Heart left ventricle (tissue), 13 donors: ENCODE measurements around the gene SELP.
A peak's percentile ranks its signal among the peaks of the same experiment; 100 is the strongest.

ENCODE experiments used
- POLR2A ChIP-seq, 2 donors: fragments of 450-650 bp; IDR thresholded peaks; one replicate each; pipeline ENCODE4 v1.6.1; 2017; ENCODE audit warnings: antibody characterized with exemption in 2 of 2, mild to moderate bottlenecking in 2 of 2, moderate library complexity in 2 of 2
- TF ChIP-seq, protein P1 (sequence below), 12 donors: fragments of 200-600 bp; sonication (generic) in 4 of 12; IDR thresholded peaks; one replicate each; pipeline versions ENCODE4 v1.5.0 to v1.8.0; 2018 to 2022; ENCODE audit warnings: antibody characterized with exemption in 12 of 12, mild to moderate bottlenecking in 5 of 12
- donor health status: ischemic (EF 13 %, LVEDD 7.1; RV severe dilation, severe dysfunction).
- donor health status: DM: no; HTN: yes; CAD: no.
- donor health status: DM: no; HTN: no; CAD: no.
- donor health status: ischemic (EF 25% LVEDD 6.9; RV normal size, moderate dysfunction).
- donor health status: ischemic (EF 25% LVEDD 5.7; RV mildly dilated, moderate dysfunction).
- donor health status: ischemic (EF 35%, LVEDD 5.7; RV mildly dilated, moderate dysfunction).
- donor health status: nonischemic (EF 11% LVEDD 7.7; RV severe dilation, severe dysfunction).
- donor health status: DM: yes; HTN: yes; CAD: no.
- donor health status: PGD.
- donor health status: ischemic (EF 29% LVEDD 5.4; RV normal size, mild dysfunction).
- donor health status: nonischemic (EF 23%, LVEDD 6.1; RV moderate dilation, normal function).

- TF ChIP-seq, protein P1, sequence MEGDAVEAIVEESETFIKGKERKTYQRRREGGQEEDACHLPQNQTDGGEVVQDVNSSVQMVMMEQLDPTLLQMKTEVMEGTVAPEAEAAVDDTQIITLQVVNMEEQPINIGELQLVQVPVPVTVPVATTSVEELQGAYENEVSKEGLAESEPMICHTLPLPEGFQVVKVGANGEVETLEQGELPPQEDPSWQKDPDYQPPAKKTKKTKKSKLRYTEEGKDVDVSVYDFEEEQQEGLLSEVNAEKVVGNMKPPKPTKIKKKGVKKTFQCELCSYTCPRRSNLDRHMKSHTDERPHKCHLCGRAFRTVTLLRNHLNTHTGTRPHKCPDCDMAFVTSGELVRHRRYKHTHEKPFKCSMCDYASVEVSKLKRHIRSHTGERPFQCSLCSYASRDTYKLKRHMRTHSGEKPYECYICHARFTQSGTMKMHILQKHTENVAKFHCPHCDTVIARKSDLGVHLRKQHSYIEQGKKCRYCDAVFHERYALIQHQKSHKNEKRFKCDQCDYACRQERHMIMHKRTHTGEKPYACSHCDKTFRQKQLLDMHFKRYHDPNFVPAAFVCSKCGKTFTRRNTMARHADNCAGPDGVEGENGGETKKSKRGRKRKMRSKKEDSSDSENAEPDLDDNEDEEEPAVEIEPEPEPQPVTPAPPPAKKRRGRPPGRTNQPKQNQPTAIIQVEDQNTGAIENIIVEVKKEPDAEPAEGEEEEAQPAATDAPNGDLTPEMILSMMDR (IDR thresholded peaks at IDR 0.05): peak; percentile 20 to 63 (median 42)
- TF ChIP-seq POLR2A (IDR thresholded peaks at IDR 0.05): no peak
Observed at GRCh38 chr1:169550294-169550693, 79.6 kb downstream of the SELP start.
